K562 (cell line): ENCODE data around the gene CLPSL2. TPM values are rescaled to one million over a fixed set of nuclear protein-coding genes. Genes with fewer than 3 reads are reported as not detected.

Source experiments
- ATF4 ChIP-seq: fragments of 450-650 bp; formaldehyde crosslinking; IDR thresholded peaks from 2 replicates; pipeline ENCODE4 v1.4.0; 2022; ENCODE audit warnings: mild to moderate bottlenecking, moderate library complexity
- CBX8 ChIP-seq: fragments of 200-600 bp; sonication (generic); IDR thresholded peaks from 2 replicates; pipeline ENCODE4 v1.6.1; 2012; ENCODE audit warnings: borderline replicate concordance, mixed run types, low read depth, mild to moderate bottlenecking, moderate library complexity, mixed read lengths, low read length, control low read depth, inconsistent platforms; ENCODE audit not compliant: poor library complexity, severe bottlenecking; ENCODE audit errors: extremely low read depth
- DEAF1 ChIP-seq: fragments of 450-650 bp; formaldehyde crosslinking; IDR thresholded peaks from 2 replicates; pipeline ENCODE4 v1.4.0; 2020; ENCODE audit warnings: mild to moderate bottlenecking, moderate library complexity
- EHMT2 ChIP-seq: fragments of 450-650 bp; IDR thresholded peaks from 2 replicates; pipeline ENCODE4 v1.6.1; 2018; ENCODE audit warnings: antibody characterized with exemption
- FOXA1 ChIP-seq: fragments of 450-650 bp; IDR thresholded peaks from 2 replicates; pipeline ENCODE4 v1.6.1; 2016; ENCODE audit warnings: mild to moderate bottlenecking, borderline replicate concordance
- GTF2E2 ChIP-seq: fragments of 200-800 bp; sonication (Bioruptor generic); IDR thresholded peaks from 2 replicates; pipeline ENCODE4 v1.6.1; 2016; ENCODE audit warnings: missing genetic modification characterization, missing compliant biosample characterization
- JUN ChIP-seq, 2 experiments: sonication (generic) in 1 of 2; formaldehyde crosslinking in 1 of 2; IDR thresholded peaks; 2 replicates each; pipeline versions ENCODE4 v1.6.1 to v1.8.0; 2012 to 2022; ENCODE audit warnings: borderline replicate concordance in 2 of 2, mild to moderate bottlenecking in 2 of 2, improper control_type of control experiment in 1 of 2, low read depth in 1 of 2, low read length in 1 of 2, missing genetic modification reagents in 1 of 2
- PTBP1 ChIP-seq: fragments of 200-400 bp; formaldehyde crosslinking; IDR thresholded peaks from 2 replicates; pipeline ENCODE4 v1.6.1; 2017; ENCODE audit warnings: low read depth, low read length
- TAL1 ChIP-seq: fragments of 450-650 bp; IDR thresholded peaks from 2 replicates; pipeline ENCODE4 v1.6.1; 2016; ENCODE audit warnings: mild to moderate bottlenecking
- TCFL5 ChIP-seq: fragments of 250-450 bp; sonication (Bioruptor Pico); conservative IDR thresholded peaks from 2 replicates; pipeline ENCODE4 v1.6.1; 2021; ENCODE audit warnings: mild to moderate bottlenecking, moderate library complexity, matching md5 sums
- UBTF ChIP-seq, 2 experiments: IDR thresholded peaks; 2 replicates each; pipeline ENCODE4 v1.6.1; 2012; ENCODE audit warnings: improper control_type of control experiment in 2 of 2, low read depth in 2 of 2, low read length in 2 of 2, borderline replicate concordance in 1 of 2
- ZNF592 ChIP-seq: fragments of 450-650 bp; IDR thresholded peaks from 2 replicates; pipeline ENCODE4 v1.6.1; 2017; ENCODE audit warnings: antibody characterized with exemption, mild to moderate bottlenecking
- polyA plus RNA-seq, 8 experiments: library from polyadenylated mRNA; depleted of rRNA in 4 of 8; stranded (reverse) in 5 of 8; unstranded in 3 of 8; fragments of >200 nt; fragmentation: Nextera tagmentation in 2 of 8; fragmentation: Illumina TruSeq in 1 of 8; extraction: Ambion mirVana in 2 of 8; extraction: Trizol in 1 of 8; gene quantifications; 2 replicates each; pipeline versions ENCODE4 v1.2.1 to v1.2.3, GENCODE V29; 2011 to 2014; ENCODE audit warnings: inconsistent platforms in 1 of 8, missing spikeins in 1 of 8
- total RNA-seq, 7 experiments: library from RNA; depleted of rRNA in 6 of 7; stranded (reverse); fragments of >200 nt in 6 of 7; fragmentation: Illumina TruSeq in 2 of 7; extraction: Trizol in 2 of 7; gene quantifications; 2 replicates each; pipeline versions ENCODE4 v1.2.1 to v1.2.3, GENCODE V29; 2011 to 2021; ENCODE audit warnings: low replicate concordance in 1 of 7
- TF ChIP-seq, protein P1 (sequence below): fragments of 250-450 bp; sonication (Bioruptor Pico); IDR thresholded peaks from 2 replicates; pipeline ENCODE4 v1.8.0; 2021; ENCODE audit warnings: borderline replicate concordance, mild to moderate bottlenecking, moderate library complexity; ENCODE audit not compliant: poor library complexity, severe bottlenecking
- TF ChIP-seq, protein P2 (sequence below): fragments of 450-650 bp; IDR thresholded peaks from 2 replicates; pipeline ENCODE4 v1.6.1; 2016; ENCODE audit warnings: missing biosample characterization, missing genetic modification characterization

CLPSL2 gene
- total and polyA plus RNA-seq, 9 of the 15 experiments (the other 6 are each of a cell fraction or from before 2014, with no cell fraction given) = not detected

DNA sequence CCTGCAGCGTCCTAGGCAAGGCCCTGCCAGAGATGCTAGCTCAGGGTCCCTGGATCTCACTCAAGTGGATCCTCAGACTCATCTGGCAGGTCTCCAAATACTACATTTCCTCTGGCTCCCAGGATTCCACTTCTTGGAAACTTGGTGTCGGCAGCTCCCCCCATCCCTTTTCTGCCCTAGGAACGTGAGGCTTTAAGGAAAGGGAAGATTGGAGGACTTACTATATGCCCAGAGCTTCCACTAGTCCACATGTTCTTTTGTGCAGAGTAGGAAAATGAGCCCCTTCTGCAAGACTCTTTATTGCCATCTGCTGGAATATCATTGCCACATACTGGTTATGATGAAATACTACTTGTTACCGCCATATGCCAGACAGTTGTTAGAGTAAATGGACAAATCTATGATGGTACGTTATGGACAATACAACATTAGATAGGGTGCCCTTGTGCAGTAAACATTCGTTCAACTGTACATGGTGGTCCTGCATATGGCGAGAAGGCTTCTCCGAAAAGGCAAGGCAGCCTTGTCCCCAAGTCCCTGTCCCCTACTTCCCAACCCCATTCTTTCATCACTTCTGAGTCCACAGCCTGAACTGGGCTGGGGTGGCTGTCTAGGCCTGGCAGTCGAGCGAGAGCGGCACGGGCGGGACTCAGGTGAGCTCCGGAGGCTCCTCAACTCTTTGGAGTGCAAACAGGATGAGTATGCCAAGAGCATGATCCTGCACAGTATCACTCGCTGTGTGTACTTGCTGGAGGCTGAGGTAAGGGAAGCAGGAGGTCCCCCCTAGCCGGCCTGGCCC lies 38.8 kb upstream of the CLPSL2 start (continued):
- no peak for TF ChIP-seq GTF2E2 (tag)
- TF ChIP-seq, protein P1, sequence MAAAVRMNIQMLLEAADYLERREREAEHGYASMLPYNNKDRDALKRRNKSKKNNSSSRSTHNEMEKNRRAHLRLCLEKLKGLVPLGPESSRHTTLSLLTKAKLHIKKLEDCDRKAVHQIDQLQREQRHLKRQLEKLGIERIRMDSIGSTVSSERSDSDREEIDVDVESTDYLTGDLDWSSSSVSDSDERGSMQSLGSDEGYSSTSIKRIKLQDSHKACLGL (CRISPR knock-in tag) = no peak
- TF ChIP-seq CBX8 = no peak
- TF ChIP-seq TCFL5 (CRISPR knock-in tag) = no peak
- no peak for TF ChIP-seq FOXA1
- peak; percentile 58; the same call in 1 of the 2 replicates for TF ChIP-seq JUN (IDR thresholded peaks at IDR 0.05; ENCODE audit: borderline replicate concordance, low read depth, low read length)
- no peak for TF ChIP-seq JUN (CRISPR knock-in tag; IDR thresholded peaks at IDR 0.05; ENCODE audit: borderline replicate concordance)
- peak; percentile 93 for TF ChIP-seq EHMT2
- TF ChIP-seq ATF4 = 0 out of 2 replicates have a peak, but pooled peaks have one; percentile 58
- 0 out of 2 replicates have a peak, but pooled peaks have one; percentile 21 for TF ChIP-seq ZNF592
- 0 out of 2 replicates have a peak, but pooled peaks have one; percentile 8 for TF ChIP-seq TAL1
- TF ChIP-seq, protein P2, sequence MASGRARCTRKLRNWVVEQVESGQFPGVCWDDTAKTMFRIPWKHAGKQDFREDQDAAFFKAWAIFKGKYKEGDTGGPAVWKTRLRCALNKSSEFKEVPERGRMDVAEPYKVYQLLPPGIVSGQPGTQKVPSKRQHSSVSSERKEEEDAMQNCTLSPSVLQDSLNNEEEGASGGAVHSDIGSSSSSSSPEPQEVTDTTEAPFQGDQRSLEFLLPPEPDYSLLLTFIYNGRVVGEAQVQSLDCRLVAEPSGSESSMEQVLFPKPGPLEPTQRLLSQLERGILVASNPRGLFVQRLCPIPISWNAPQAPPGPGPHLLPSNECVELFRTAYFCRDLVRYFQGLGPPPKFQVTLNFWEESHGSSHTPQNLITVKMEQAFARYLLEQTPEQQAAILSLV = peak; percentile 90
- no peak for TF ChIP-seq UBTF (IDR thresholded peaks at IDR 0.05; ENCODE audit: borderline replicate concordance in 1 of 2, low read depth in 2 of 2, low read length in 2 of 2)
- no peak for TF ChIP-seq PTBP1
- peak; percentile 96 for TF ChIP-seq DEAF1 (CRISPR knock-in tag)
